Activated naive CD4-positive, alpha-beta T cell treated with anti-CD3 and anti-CD28 coated beads, Interleukin-2, amount 10 ng/mL, durations not matched to agents 7 days and 5 days (primary cell): ENCODE measurements around the gene TCF4.

Experiments
- CTCF ChIA-PET: fragments of 350-600 bp; sonication (Branson Sonifier 250); formaldehyde crosslinking; loops from one replicate; lab custom pipeline; 2021; ENCODE audit warnings: antibody characterized with exemption; lab: Charles Lee
- DNase-seq: peaks from one replicate; pipeline ENCODE4 v3.0.0-alpha.2; 2020
- H3K27ac Mint-ChIP-seq: one replicate; pipeline ENCODE4 v1.8.0; 2021; ENCODE audit warnings: mild to moderate bottlenecking, moderate library complexity, mixed read lengths
- H3K27me3 Mint-ChIP-seq: one replicate; pipeline ENCODE4 v1.8.0; 2021; ENCODE audit warnings: mild to moderate bottlenecking, mixed read lengths
- H3K36me3 Mint-ChIP-seq: one replicate; pipeline ENCODE4 v1.8.0; 2021; ENCODE audit warnings: mixed read lengths
- H3K4me1 Mint-ChIP-seq: one replicate; pipeline ENCODE4 v1.8.0; 2021; ENCODE audit warnings: mixed read lengths
- H3K4me3 Mint-ChIP-seq: one replicate; pipeline ENCODE4 v1.8.0; 2021; ENCODE audit warnings: mild to moderate bottlenecking, moderate library complexity, mixed read lengths
- H3K9me3 Mint-ChIP-seq: one replicate; pipeline ENCODE4 v1.8.0; 2021; ENCODE audit warnings: mixed read lengths

Gene TCF4

GRCh38 chr18:55287935-55288868 is 299.8 kb downstream of the TCF4 start:
- Mint-ChIP-seq H3K4me3 (no peak overlapping the region), H3K27me3 (no peaks in the 10 kb centered on the region), H3K4me1 (no peaks in the 10 kb centered on the region), H3K36me3 (no peaks in the 10 kb centered on the region), H3K27ac (no peak overlapping the region), H3K9me3 (no peaks in the 10 kb centered on the region)
- CTCF ChIA-PET, result no interaction called here
- no peak for DNase-seq

DNA sequence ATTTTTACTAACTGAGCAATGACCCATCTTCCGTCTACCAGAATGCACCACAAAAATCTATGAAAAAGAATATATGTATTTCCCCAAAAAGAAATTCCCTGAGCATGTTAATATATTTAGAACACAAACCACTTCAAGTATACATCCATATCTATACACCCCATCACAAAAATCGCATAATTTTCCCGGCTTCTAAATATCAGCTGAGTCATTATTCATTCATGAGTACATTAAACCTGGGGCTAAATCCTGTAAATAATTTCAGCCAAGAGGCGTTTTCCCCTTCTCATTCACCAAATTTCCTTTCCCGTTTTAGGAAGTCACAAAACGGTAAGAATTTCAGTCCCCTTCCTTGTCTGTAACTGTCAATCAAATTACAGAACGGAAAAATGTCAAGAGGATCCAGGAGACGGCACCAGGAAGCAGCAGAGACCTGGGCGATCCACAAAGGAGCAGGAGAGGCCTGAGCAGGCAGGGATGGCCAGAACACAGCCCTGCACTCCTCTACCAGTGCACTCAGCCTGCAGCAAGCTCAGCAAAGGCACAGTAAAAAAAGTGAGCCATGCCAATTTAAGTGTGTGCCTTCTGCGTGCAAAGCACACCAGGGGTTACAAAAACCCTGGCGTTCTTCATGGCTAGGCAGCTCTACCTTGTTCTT is 300.7 kb downstream of the TCF4 start:
- Mint-ChIP-seq H3K9me3 (no peaks in the 10 kb centered on the region), H3K27me3 (no peaks in the 10 kb centered on the region), H3K36me3 (no peaks in the 10 kb centered on the region), H3K27ac (no peak overlapping the region), H3K4me1 (no peaks in the 10 kb centered on the region), H3K4me3 (no peak overlapping the region)
- CTCF ChIA-PET, result no interaction called here
- DNase-seq, result no peak

- Mint-ChIP-seq H3K27ac (no peak overlapping the region), H3K4me3 (no peak overlapping the region), H3K4me1 (no peaks in the 10 kb centered on the region), H3K27me3 (no peaks in the 10 kb centered on the region), H3K9me3 (no peaks in the 10 kb centered on the region), H3K36me3 (no peaks in the 10 kb centered on the region)
- CTCF ChIA-PET, result no interaction called here
- no peak for DNase-seq
Observed at GRCh38 chr18:55286257-55286825, 301.7 kb downstream of the TCF4 start.

GRCh38 chr18:55284614-55285013 is 303.4 kb downstream of the TCF4 start:
- no peaks in the 10 kb centered on the region for H3K9me3 Mint-ChIP-seq
- H3K27me3 Mint-ChIP-seq, result no peaks in the 10 kb centered on the region
- no peak overlapping the region for H3K27ac Mint-ChIP-seq
- no peak for DNase-seq
- H3K36me3 Mint-ChIP-seq, result no peaks in the 10 kb centered on the region
- CTCF ChIA-PET, result no interaction called here
- no peak overlapping the region for H3K4me3 Mint-ChIP-seq
- H3K4me1 Mint-ChIP-seq, result no peaks in the 10 kb centered on the region

DNA sequence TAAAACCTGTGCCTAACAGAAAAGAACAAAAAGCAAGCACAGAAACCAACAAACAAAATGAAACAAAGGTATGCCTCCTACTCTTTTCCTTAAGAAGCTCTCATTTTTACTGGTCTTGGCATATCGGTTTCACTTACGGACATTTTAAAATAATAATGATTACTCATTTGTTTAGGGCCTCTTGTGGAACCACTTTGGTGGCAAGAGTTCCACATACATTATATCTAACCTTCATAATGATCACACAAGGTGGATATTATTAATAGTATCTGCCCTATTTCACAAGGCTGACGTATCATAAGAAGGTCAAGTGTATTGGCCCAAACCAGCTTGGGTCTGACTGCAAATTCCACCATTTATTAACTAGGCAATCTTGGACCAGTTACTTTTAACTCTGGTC is 304.7 kb downstream of the TCF4 start:
- Mint-ChIP-seq H3K4me3 (no peak overlapping the region), H3K4me1 (no peaks in the 10 kb centered on the region), H3K27me3 (no peaks in the 10 kb centered on the region), H3K27ac (no peak overlapping the region), H3K9me3 (no peaks in the 10 kb centered on the region), H3K36me3 (no peaks in the 10 kb centered on the region)
- CTCF ChIA-PET, result no interaction called here
- DNase-seq, result no peak

GRCh38 chr18:55280503-55280902 is 307.5 kb downstream of the TCF4 start:
- CTCF ChIA-PET, result no interaction called here
- no peak overlapping the region for H3K27ac Mint-ChIP-seq
- no peaks in the 10 kb centered on the region for H3K36me3 Mint-ChIP-seq
- H3K9me3 Mint-ChIP-seq, result no peaks in the 10 kb centered on the region
- no peak overlapping the region for H3K4me3 Mint-ChIP-seq
- H3K27me3 Mint-ChIP-seq, result no peaks in the 10 kb centered on the region
- H3K4me1 Mint-ChIP-seq, result no peaks in the 10 kb centered on the region
- DNase-seq, result no peak

GRCh38 chr18:55275039-55275901 is 312.7 kb downstream of the TCF4 start:
- no peaks in the 10 kb centered on the region for H3K27me3 Mint-ChIP-seq
- no peak overlapping the region for H3K4me3 Mint-ChIP-seq
- no peaks in the 10 kb centered on the region for H3K4me1 Mint-ChIP-seq
- no peaks in the 10 kb centered on the region for H3K36me3 Mint-ChIP-seq
- H3K27ac Mint-ChIP-seq, result no peak overlapping the region
- CTCF ChIA-PET, result interaction anchor here (1.4 to 1.8 kb wide), 2 partner anchors 14 to 37 kb away, joined by 4 to 7 read pairs; no protein-coding TSS in a partner anchor
- H3K9me3 Mint-ChIP-seq, result no peaks in the 10 kb centered on the region
- no peak for DNase-seq

DNA sequence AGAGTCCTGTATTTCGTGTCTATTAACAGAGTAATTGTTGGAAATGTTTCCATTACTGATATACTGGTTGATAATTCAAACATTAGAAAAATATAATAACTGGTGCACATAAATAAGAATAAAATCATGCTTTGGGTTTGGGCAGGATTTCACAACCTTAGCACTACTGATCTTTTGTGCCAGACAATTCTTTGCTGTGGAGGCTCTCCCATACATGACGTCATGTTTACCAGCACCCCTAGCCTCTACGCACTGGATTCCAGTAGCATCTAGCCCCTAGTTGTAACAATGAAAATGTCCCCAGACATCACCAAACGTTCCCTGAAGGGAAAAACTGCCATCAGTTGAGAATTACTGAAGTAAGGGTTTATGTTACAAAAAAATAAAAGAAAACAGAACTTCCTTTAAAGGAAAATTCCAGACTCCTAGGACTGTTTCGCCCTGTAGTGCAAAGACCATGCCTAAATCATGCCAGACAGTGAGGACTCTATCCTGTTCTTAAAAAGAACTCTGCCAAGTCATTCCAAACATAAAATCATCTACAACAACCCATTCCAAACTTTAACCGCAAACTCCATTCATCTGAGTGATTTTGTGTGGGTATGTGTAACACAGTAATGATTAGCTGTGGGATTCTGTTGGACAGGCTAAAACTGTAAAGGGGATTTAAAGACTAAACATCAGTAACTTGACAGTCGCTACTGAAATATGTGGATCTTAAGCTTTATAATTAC is 315.3 kb downstream of the TCF4 start:
- Mint-ChIP-seq H3K9me3 (no peaks in the 10 kb centered on the region), H3K27me3 (no peaks in the 10 kb centered on the region), H3K4me3 (no peak overlapping the region), H3K36me3 (no peaks in the 10 kb centered on the region), H3K4me1 (no peaks in the 10 kb centered on the region), H3K27ac (no peak overlapping the region)
- CTCF ChIA-PET, result interaction anchor here (2.2 kb wide), 1 partner anchor 38 kb away, joined by 6 read pairs; no protein-coding TSS in a partner anchor
- no peak for DNase-seq

DNA sequence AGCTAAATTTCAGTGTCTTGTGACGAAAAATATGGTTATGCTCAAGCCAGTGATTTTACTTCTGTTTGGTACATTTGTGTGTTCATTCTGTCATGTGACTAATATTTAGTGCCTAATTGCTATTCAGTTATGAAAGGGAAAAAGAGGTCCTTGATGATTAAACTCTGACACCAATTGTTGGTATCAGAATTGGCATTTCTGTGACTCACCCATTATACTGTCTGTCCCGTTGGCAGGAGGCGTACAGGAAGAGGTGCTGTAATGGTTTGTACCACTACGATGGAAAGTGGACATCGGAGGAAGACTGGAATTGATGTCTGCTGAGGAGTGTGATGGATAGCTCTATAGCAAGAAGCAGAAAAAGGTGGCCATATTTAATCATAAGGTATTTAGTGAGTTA is 318.4 kb downstream of the TCF4 start:
- CTCF ChIA-PET, result no interaction called here
- Mint-ChIP-seq H3K27ac (no peak overlapping the region), H3K4me1 (no peaks in the 10 kb centered on the region), H3K4me3 (no peak overlapping the region), H3K36me3 (no peaks in the 10 kb centered on the region), H3K9me3 (no peaks in the 10 kb centered on the region), H3K27me3 (no peaks in the 10 kb centered on the region)
- DNase-seq, result no peak

DNA sequence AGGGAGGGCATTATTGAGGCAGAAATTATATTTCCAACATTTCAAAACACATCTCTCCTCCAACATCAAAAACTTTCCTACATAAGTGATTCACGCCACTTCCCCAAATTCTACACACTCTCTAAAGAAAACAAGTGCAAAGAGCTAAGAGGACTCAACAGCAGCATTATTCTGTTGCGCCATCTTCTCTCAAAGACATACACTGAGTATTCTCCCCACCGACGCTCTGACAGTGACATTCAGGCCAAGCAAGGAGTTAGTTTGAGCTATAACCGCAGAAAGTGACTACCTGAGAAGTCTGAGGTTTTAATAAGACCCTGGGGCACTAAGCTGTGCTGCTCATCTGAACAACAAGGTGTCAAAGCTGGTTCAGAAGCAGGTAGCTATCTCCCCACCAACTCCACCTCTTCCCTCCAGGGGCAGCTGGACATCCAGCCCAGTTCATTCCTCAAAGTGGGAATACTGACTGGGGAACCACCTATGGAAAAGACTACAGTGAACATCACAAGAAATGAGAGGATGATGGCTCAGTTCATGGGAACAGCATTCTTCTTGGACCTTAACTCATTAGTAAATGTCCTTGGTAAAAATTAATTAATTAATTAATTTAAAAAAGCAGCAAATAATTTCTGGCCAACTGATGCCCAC is 319.2 kb downstream of the TCF4 start:
- Mint-ChIP-seq H3K4me3 (no peak overlapping the region), H3K27ac (no peak overlapping the region), H3K4me1 (no peaks in the 10 kb centered on the region), H3K9me3 (no peaks in the 10 kb centered on the region), H3K36me3 (no peaks in the 10 kb centered on the region), H3K27me3 (no peaks in the 10 kb centered on the region)
- CTCF ChIA-PET, result interaction anchor here (1.3 kb wide), 1 partner anchor 34 kb away, joined by 6 read pairs; no protein-coding TSS in a partner anchor
- no peak for DNase-seq

- Mint-ChIP-seq H3K9me3 (no peaks in the 10 kb centered on the region), H3K4me3 (no peak overlapping the region), H3K27ac (no peak overlapping the region), H3K27me3 (no peaks in the 10 kb centered on the region), H3K36me3 (no peaks in the 10 kb centered on the region), H3K4me1 (no peaks in the 10 kb centered on the region)
- CTCF ChIA-PET, result interaction anchor here (1.3 kb wide), 1 partner anchor 33 kb away, joined by 6 read pairs; no protein-coding TSS in a partner anchor
- no peak for DNase-seq
Observed at GRCh38 chr18:55268151-55268601, 319.8 kb downstream of the TCF4 start.

DNA sequence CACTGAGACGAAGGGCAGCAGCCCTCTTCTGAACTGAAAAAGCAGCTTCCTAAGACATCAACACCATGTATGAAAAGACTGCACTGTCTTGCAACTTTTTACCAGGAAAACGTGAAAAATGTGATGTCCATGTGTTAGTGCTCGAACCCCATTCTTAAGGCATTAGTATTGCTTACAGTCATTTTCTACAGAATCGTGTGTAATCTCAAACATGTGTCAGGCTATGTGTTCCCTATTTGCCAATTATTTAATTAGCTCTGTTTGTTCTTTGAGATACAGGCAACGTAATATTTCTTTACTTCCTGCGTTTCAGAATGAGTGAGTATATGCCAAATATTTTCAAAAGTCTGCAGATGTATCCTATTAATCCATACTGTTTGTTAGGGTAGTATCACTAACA is 321.0 kb downstream of the TCF4 start:
- no peak overlapping the region for H3K27ac Mint-ChIP-seq
- no peak overlapping the region for H3K4me3 Mint-ChIP-seq
- no peaks in the 10 kb centered on the region for H3K36me3 Mint-ChIP-seq
- no peaks in the 10 kb centered on the region for H3K4me1 Mint-ChIP-seq
- H3K9me3 Mint-ChIP-seq, result no peaks in the 10 kb centered on the region
- CTCF ChIA-PET, result no interaction called here
- DNase-seq, result no peak
- no peaks in the 10 kb centered on the region for H3K27me3 Mint-ChIP-seq

DNA sequence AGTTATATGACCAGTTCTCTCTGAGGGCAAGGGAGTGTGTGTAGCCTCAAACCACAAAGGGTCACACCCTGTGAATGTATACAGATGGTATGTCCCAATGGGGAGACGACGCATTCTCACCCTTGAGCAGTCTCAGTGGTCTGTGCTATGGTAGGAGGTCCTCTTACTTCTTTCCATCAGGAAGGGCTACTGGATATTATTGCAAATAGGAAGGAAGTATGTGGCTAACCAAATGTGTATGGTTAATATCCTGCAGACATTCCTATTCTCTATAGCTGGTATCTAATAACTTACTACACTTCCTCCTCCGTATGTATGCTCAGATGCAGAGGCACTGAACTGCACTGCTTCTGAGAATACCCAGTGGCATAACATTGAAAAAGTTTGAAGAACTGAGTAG is 322.0 kb downstream of the TCF4 start:
- CTCF ChIA-PET, result no interaction called here
- Mint-ChIP-seq H3K27ac (no peak overlapping the region), H3K27me3 (no peaks in the 10 kb centered on the region)

More for the DNA sequence above, 322.0 kb downstream of the TCF4 start:
- no peaks in the 10 kb centered on the region for H3K4me1 Mint-ChIP-seq
- no peak for DNase-seq
- no peak overlapping the region for H3K4me3 Mint-ChIP-seq
- no peaks in the 10 kb centered on the region for H3K36me3 Mint-ChIP-seq
- H3K9me3 Mint-ChIP-seq, result no peaks in the 10 kb centered on the region
